ENCODE data around the gene ITGB6.
"Not testable (repeated sequence)": the region's sequence is repeated elsewhere in the genome, so short reads cannot be mapped to it uniquely, and the experiment has no call there.

ITGB6 gene

GRCh38 chr2:160180690-160181089, 19.4 kb downstream of the ITGB6 start:
- H3K4me1 ChIP-seq (ENCODE audit: control extremely low read depth in 1 of 4, control insufficient read depth in 4 of 4, insufficient read depth in 4 of 4, low read length in 3 of 4); H3K4me3 ChIP-seq (ENCODE audit: control insufficient read depth in 1 of 7, extremely low read depth in 1 of 7, insufficient read depth in 4 of 7, low read depth in 2 of 7, low read length in 6 of 7); POLR2A ChIA-PET; H3K27me3 ChIP-seq (replicated peaks in 2 of 5; ENCODE audit: control insufficient read depth in 4 of 5, insufficient read depth in 5 of 5, low read length in 4 of 5); H3K27ac ChIP-seq (ENCODE audit: insufficient read depth in 1 of 2, low read depth in 1 of 2, low read length in 2 of 2, poor library complexity in 1 of 2, severe bottlenecking in 2 of 2); H3K36me3 ChIP-seq (ENCODE audit: control insufficient read depth in 4 of 4, insufficient read depth in 4 of 4, low read length in 3 of 4); DNase-seq; H3K9me3 ChIP-seq (ENCODE audit: control extremely low read depth in 1 of 5, control insufficient read depth in 4 of 5, insufficient read depth in 2 of 5, low read depth in 1 of 5, low read length in 4 of 5): not testable (repeated sequence)
- WGBS (ENCODE audit: insufficient coverage) = 97% methylated on average over 7 of the region's 7 CpGs
- CTCF ChIA-PET = interaction anchor here (1.0 to 1.1 kb wide), 2 partner anchors 28 to 71 kb away, joined by 3 read pairs; no protein-coding TSS in a partner anchor

- CTCF ChIA-PET = interaction anchor here (1.0 to 1.1 kb wide), 2 partner anchors 28 to 72 kb away, joined by 3 read pairs; no protein-coding TSS in a partner anchor
- Histone ChIP-seq H3K36me3 (ENCODE audit: control insufficient read depth in 4 of 4, insufficient read depth in 4 of 4, low read length in 3 of 4) (no peaks in the 10 kb centered on the region), H3K27me3 (replicated peaks in 2 of 5; ENCODE audit: control insufficient read depth in 4 of 5, insufficient read depth in 5 of 5, low read length in 4 of 5) (no peaks in the 10 kb centered on the region), H3K4me3 (ENCODE audit: control insufficient read depth in 1 of 7, extremely low read depth in 1 of 7, insufficient read depth in 4 of 7, low read depth in 2 of 7, low read length in 6 of 7) (no peak overlapping the region), H3K4me1 (ENCODE audit: control extremely low read depth in 1 of 4, control insufficient read depth in 4 of 4, insufficient read depth in 4 of 4, low read length in 3 of 4) (peaks cover 0 to 10% (median 2%) of the 10 kb centered on the region in 4 experiments), H3K9me3 (ENCODE audit: control extremely low read depth in 1 of 5, control insufficient read depth in 4 of 5, insufficient read depth in 2 of 5, low read depth in 1 of 5, low read length in 4 of 5) (no peaks in the 10 kb centered on the region), H3K27ac (ENCODE audit: insufficient read depth in 1 of 2, low read depth in 1 of 2, low read length in 2 of 2, poor library complexity in 1 of 2, severe bottlenecking in 2 of 2) (no peak overlapping the region)
- DNase-seq = no peak
- POLR2A ChIA-PET = no interaction called here
Observed at GRCh38 chr2:160180172-160180571, 19.9 kb downstream of the ITGB6 start.

GRCh38 chr2:160175169-160176134, 24.6 kb downstream of the ITGB6 start:
- ChIA-PET POLR2A (no interaction called here), CTCF (no interaction called here)
- WGBS (ENCODE audit: insufficient coverage) = 100% methylated on average over 6 of the region's 8 CpGs
- H3K4me1 ChIP-seq (ENCODE audit: control extremely low read depth in 1 of 4, control insufficient read depth in 4 of 4, insufficient read depth in 4 of 4, low read length in 3 of 4) = no peaks in the 10 kb centered on the region
- H3K4me3 ChIP-seq (ENCODE audit: control insufficient read depth in 1 of 7, extremely low read depth in 1 of 7, insufficient read depth in 4 of 7, low read depth in 2 of 7, low read length in 6 of 7) = no peak overlapping the region
- DNase-seq = no peak
- H3K27ac ChIP-seq (ENCODE audit: insufficient read depth in 1 of 2, low read depth in 1 of 2, low read length in 2 of 2, poor library complexity in 1 of 2, severe bottlenecking in 2 of 2) = no peak overlapping the region
- no peaks in the 10 kb centered on the region for H3K9me3 ChIP-seq (ENCODE audit: control extremely low read depth in 1 of 5, control insufficient read depth in 4 of 5, insufficient read depth in 2 of 5, low read depth in 1 of 5, low read length in 4 of 5)
- H3K27me3 ChIP-seq (replicated peaks in 2 of 5; ENCODE audit: control insufficient read depth in 4 of 5, insufficient read depth in 5 of 5, low read length in 4 of 5) = no peaks in the 10 kb centered on the region
- H3K36me3 ChIP-seq (ENCODE audit: control insufficient read depth in 4 of 4, insufficient read depth in 4 of 4, low read length in 3 of 4) = no peaks in the 10 kb centered on the region

GRCh38 chr2:160174322-160174721, 25.8 kb downstream of the ITGB6 start:
- Histone ChIP-seq H3K4me3 (ENCODE audit: control insufficient read depth in 1 of 7, extremely low read depth in 1 of 7, insufficient read depth in 4 of 7, low read depth in 2 of 7, low read length in 6 of 7) (no peak overlapping the region), H3K27ac (ENCODE audit: insufficient read depth in 1 of 2, low read depth in 1 of 2, low read length in 2 of 2, poor library complexity in 1 of 2, severe bottlenecking in 2 of 2) (no peak overlapping the region), H3K36me3 (ENCODE audit: control insufficient read depth in 4 of 4, insufficient read depth in 4 of 4, low read length in 3 of 4) (no peaks in the 10 kb centered on the region), H3K4me1 (ENCODE audit: control extremely low read depth in 1 of 4, control insufficient read depth in 4 of 4, insufficient read depth in 4 of 4, low read length in 3 of 4) (no peaks in the 10 kb centered on the region), H3K9me3 (ENCODE audit: control extremely low read depth in 1 of 5, control insufficient read depth in 4 of 5, insufficient read depth in 2 of 5, low read depth in 1 of 5, low read length in 4 of 5) (no peaks in the 10 kb centered on the region), H3K27me3 (replicated peaks in 2 of 5; ENCODE audit: control insufficient read depth in 4 of 5, insufficient read depth in 5 of 5, low read length in 4 of 5) (no peaks in the 10 kb centered on the region)
- DNase-seq = no peak
- ChIA-PET POLR2A (no interaction called here), CTCF (no interaction called here)
- WGBS (ENCODE audit: insufficient coverage) = 100% methylated on average over 1 of the region's 3 CpGs

GRCh38 chr2:160169988-160170387, 30.1 kb downstream of the ITGB6 start:
- DNase-seq = no peak
- no peaks in the 10 kb centered on the region for H3K27me3 ChIP-seq (replicated peaks in 2 of 5; ENCODE audit: control insufficient read depth in 4 of 5, insufficient read depth in 5 of 5, low read length in 4 of 5)
- H3K27ac ChIP-seq (ENCODE audit: insufficient read depth in 1 of 2, low read depth in 1 of 2, low read length in 2 of 2, poor library complexity in 1 of 2, severe bottlenecking in 2 of 2) = no peak overlapping the region
- H3K4me3 ChIP-seq (ENCODE audit: control insufficient read depth in 1 of 7, extremely low read depth in 1 of 7, insufficient read depth in 4 of 7, low read depth in 2 of 7, low read length in 6 of 7) = no peak overlapping the region
- ChIA-PET CTCF (no interaction called here), POLR2A (no interaction called here)
- H3K9me3 ChIP-seq (ENCODE audit: control extremely low read depth in 1 of 5, control insufficient read depth in 4 of 5, insufficient read depth in 2 of 5, low read depth in 1 of 5, low read length in 4 of 5) = no peaks in the 10 kb centered on the region
- no peaks in the 10 kb centered on the region for H3K36me3 ChIP-seq (ENCODE audit: control insufficient read depth in 4 of 4, insufficient read depth in 4 of 4, low read length in 3 of 4)
- no peaks in the 10 kb centered on the region for H3K4me1 ChIP-seq (ENCODE audit: control extremely low read depth in 1 of 4, control insufficient read depth in 4 of 4, insufficient read depth in 4 of 4, low read length in 3 of 4)

GRCh38 chr2:160169471-160169870, 30.6 kb downstream of the ITGB6 start:
- POLR2A ChIA-PET = no interaction called here
- H3K9me3 ChIP-seq (ENCODE audit: control extremely low read depth in 1 of 5, control insufficient read depth in 4 of 5, insufficient read depth in 2 of 5, low read depth in 1 of 5, low read length in 4 of 5) = no peaks in the 10 kb centered on the region
- no peak for DNase-seq
- no peaks in the 10 kb centered on the region for H3K36me3 ChIP-seq (ENCODE audit: control insufficient read depth in 4 of 4, insufficient read depth in 4 of 4, low read length in 3 of 4)
- H3K27ac ChIP-seq (ENCODE audit: insufficient read depth in 1 of 2, low read depth in 1 of 2, low read length in 2 of 2, poor library complexity in 1 of 2, severe bottlenecking in 2 of 2) = no peak overlapping the region
- no peak overlapping the region for H3K4me3 ChIP-seq (ENCODE audit: control insufficient read depth in 1 of 7, extremely low read depth in 1 of 7, insufficient read depth in 4 of 7, low read depth in 2 of 7, low read length in 6 of 7)
- 88% methylated on average over 1 of the region's 3 CpGs for WGBS (ENCODE audit: insufficient coverage)
- no peaks in the 10 kb centered on the region for H3K4me1 ChIP-seq (ENCODE audit: control extremely low read depth in 1 of 4, control insufficient read depth in 4 of 4, insufficient read depth in 4 of 4, low read length in 3 of 4)
- no peaks in the 10 kb centered on the region for H3K27me3 ChIP-seq (replicated peaks in 2 of 5; ENCODE audit: control insufficient read depth in 4 of 5, insufficient read depth in 5 of 5, low read length in 4 of 5)
- CTCF ChIA-PET = no interaction called here

- Histone ChIP-seq H3K36me3 (ENCODE audit: control insufficient read depth in 4 of 4, insufficient read depth in 4 of 4, low read length in 3 of 4) (no peaks in the 10 kb centered on the region), H3K27me3 (replicated peaks in 2 of 5; ENCODE audit: control insufficient read depth in 4 of 5, insufficient read depth in 5 of 5, low read length in 4 of 5) (no peaks in the 10 kb centered on the region), H3K4me3 (ENCODE audit: control insufficient read depth in 1 of 7, extremely low read depth in 1 of 7, insufficient read depth in 4 of 7, low read depth in 2 of 7, low read length in 6 of 7) (no peak overlapping the region), H3K9me3 (ENCODE audit: control extremely low read depth in 1 of 5, control insufficient read depth in 4 of 5, insufficient read depth in 2 of 5, low read depth in 1 of 5, low read length in 4 of 5) (no peaks in the 10 kb centered on the region), H3K27ac (ENCODE audit: insufficient read depth in 1 of 2, low read depth in 1 of 2, low read length in 2 of 2, poor library complexity in 1 of 2, severe bottlenecking in 2 of 2) (no peak overlapping the region), H3K4me1 (ENCODE audit: control extremely low read depth in 1 of 4, control insufficient read depth in 4 of 4, insufficient read depth in 4 of 4, low read length in 3 of 4) (no peaks in the 10 kb centered on the region)
- ChIA-PET CTCF (no interaction called here), POLR2A (interaction anchor here (0.6 kb wide), 1 partner anchor 46 kb away, joined by 3 read pairs; no protein-coding TSS in a partner anchor)
- no CpG with 5 or more reads among the region's 3 CpGs for WGBS (ENCODE audit: insufficient coverage)
- DNase-seq = no peak
Observed at GRCh38 chr2:160168878-160169277, 31.2 kb downstream of the ITGB6 start.

Data from common myeloid progenitor, CD34-positive (primary cell).